Subcutaneous abdominal adipose tissue (tissue), 5 donors: ENCODE data around the gene CDH5.

Experiments used
- H3K27ac ChIP-seq: one replicate; pipeline ENCODE4 v1.7.0; 2013; ENCODE audit warnings: low read depth, mild to moderate bottlenecking, inconsistent platforms, low read length, moderate library complexity
- H3K27me3 ChIP-seq, 5 donors: one replicate each; pipeline ENCODE4 v1.7.0; 2013; ENCODE audit warnings: low read length in 5 of 5, inconsistent platforms in 1 of 5; ENCODE audit not compliant: control insufficient read depth in 5 of 5, insufficient read depth in 4 of 5
- H3K36me3 ChIP-seq, 5 donors: one replicate each; pipeline ENCODE4 v1.7.0; 2013; ENCODE audit warnings: low read length in 5 of 5; ENCODE audit not compliant: control insufficient read depth in 5 of 5, insufficient read depth in 5 of 5
- H3K4me1 ChIP-seq, 5 donors: one replicate each; pipeline ENCODE4 v1.7.0; 2013; ENCODE audit warnings: low read length in 5 of 5, mild to moderate bottlenecking in 3 of 5, moderate library complexity in 1 of 5; ENCODE audit not compliant: control insufficient read depth in 5 of 5, insufficient read depth in 5 of 5
- H3K4me3 ChIP-seq, 5 donors: one replicate each; pipeline ENCODE4 v1.7.0; 2013; ENCODE audit warnings: low read length in 5 of 5, low read depth in 1 of 5
- H3K9ac ChIP-seq, 5 donors: one replicate each; pipeline ENCODE4 v1.7.0; 2013; ENCODE audit warnings: low read length in 5 of 5, mild to moderate bottlenecking in 4 of 5, moderate library complexity in 3 of 5
- H3K9me3 ChIP-seq, 5 donors: one replicate each; pipeline ENCODE4 v1.7.0; 2013; ENCODE audit warnings: low read length in 5 of 5; ENCODE audit not compliant: control insufficient read depth in 5 of 5
- donor health status: healthy.
- donor health status: healthy.
- donor health status: healthy.
- donor health status: healthy.
- donor health status: healthy.

The CDH5 gene

DNA sequence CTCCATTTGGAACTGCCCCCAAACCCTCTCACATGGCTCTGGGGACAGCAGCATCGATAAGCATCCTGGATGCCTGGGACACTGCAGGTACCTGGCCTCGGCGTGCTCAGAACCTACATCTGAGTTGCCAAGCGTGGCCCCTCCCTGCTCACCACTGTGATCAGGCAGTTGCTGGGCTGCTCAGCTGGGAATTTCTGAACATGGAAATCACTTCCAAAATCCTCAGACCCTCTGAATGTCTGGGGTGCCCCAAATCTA, 6.3 kb downstream of the CDH5 start:
- H3K27me3 ChIP-seq = peaks cover 0 to 3% (median 0%) of the 10 kb centered on the region in 5 donors
- H3K36me3 ChIP-seq = peaks cover 0 to 6% (median 4%) of the 10 kb centered on the region in 5 donors
- H3K4me3 ChIP-seq = no peak overlapping the region
- H3K9me3 ChIP-seq = no peaks in the 10 kb centered on the region
- H3K9ac ChIP-seq = no peak overlapping the region
- H3K4me1 ChIP-seq = peaks cover 0 to 83% (median 14%) of the 10 kb centered on the region in 5 donors
- peak overlapping the region; percentile 86 for H3K27ac ChIP-seq

- H3K36me3 ChIP-seq = peaks cover 0 to 7% (median 4%) of the 10 kb centered on the region in 5 donors
- H3K4me1 ChIP-seq = peaks cover 0 to 86% (median 14%) of the 10 kb centered on the region in 5 donors
- H3K9ac ChIP-seq = no peak overlapping the region
- H3K9me3 ChIP-seq = no peaks in the 10 kb centered on the region
- no peak overlapping the region for H3K4me3 ChIP-seq
- H3K27me3 ChIP-seq = peaks cover 0 to 3% (median 0%) of the 10 kb centered on the region in 5 donors
- H3K27ac ChIP-seq = peak overlapping the region; percentile 19
Observed at GRCh38 chr16:66373667-66374066, 7.2 kb downstream of the CDH5 start.

DNA sequence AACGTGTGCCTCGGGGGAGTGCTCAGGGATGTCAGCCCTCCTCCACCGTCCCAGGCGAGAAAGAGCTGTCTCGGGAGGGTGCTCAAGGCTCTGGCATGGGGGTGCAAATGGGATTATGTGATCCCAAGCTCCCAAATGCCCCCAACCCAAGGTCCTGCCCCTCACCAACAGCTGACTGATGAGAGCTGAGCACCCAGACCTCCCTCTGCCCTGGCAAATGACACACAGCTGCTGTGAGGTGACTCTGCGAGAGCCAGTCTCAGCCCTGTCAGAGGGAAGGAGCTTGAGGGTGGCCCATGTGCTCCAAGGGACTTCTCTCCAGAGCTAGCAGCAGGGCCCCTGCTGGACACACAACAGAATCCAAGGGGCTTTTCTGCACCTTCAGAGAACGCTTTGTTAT, 7.7 kb downstream of the CDH5 start:
- H3K9me3 ChIP-seq = no peaks in the 10 kb centered on the region
- peaks cover 0 to 7% (median 4%) of the 10 kb centered on the region in 5 donors for H3K36me3 ChIP-seq
- peak overlapping the region; percentile 19 for H3K27ac ChIP-seq

GRCh38 chr16:66375451-66375850, 9.0 kb downstream of the CDH5 start:
- H3K4me3 ChIP-seq = no peak overlapping the region
- peaks cover 0 to 12% (median 4%) of the 10 kb centered on the region in 5 donors for H3K36me3 ChIP-seq
- H3K27ac ChIP-seq = peak overlapping the region; percentile 54
- H3K9me3 ChIP-seq = no peaks in the 10 kb centered on the region
- H3K9ac ChIP-seq = no peak overlapping the region
- peaks cover 0 to 3% (median 0%) of the 10 kb centered on the region in 5 donors for H3K27me3 ChIP-seq
- H3K4me1 ChIP-seq = peaks cover 0 to 85% (median 13%) of the 10 kb centered on the region in 5 donors

More for the DNA sequence above, 7.7 kb downstream of the CDH5 start:
- peaks cover 0 to 86% (median 14%) of the 10 kb centered on the region in 5 donors for H3K4me1 ChIP-seq
- peaks cover 0 to 3% (median 0%) of the 10 kb centered on the region in 5 donors for H3K27me3 ChIP-seq
- H3K4me3 ChIP-seq = peak overlapping the region in 1 of 5 donors; percentile 10
- peak overlapping the region in 1 of 5 donors; percentile 27 for H3K9ac ChIP-seq

DNA sequence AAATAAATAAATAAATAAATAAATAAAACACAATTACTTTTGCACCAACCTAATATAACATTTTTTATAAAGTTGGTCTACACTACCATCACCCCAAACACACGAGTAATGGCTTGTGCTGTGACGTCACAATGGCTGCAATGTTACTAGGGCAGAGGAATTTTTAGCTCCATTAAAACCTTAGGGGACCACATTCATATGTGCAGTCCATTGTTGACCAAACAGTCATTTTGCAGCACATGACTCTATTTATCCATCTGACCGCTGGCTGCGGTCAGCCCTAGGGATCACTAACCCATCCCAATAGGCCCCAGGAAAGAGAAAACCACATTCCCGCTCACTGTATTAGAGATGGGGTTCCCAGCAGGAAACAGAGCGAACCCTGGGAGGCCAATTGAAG, 9.6 kb downstream of the CDH5 start:
- Histone ChIP-seq H3K9me3 (no peaks in the 10 kb centered on the region), H3K4me3 (peak overlapping the region in 1 of 5 donors; percentile 2), H3K4me1 (peaks cover 0 to 84% (median 9%) of the 10 kb centered on the region in 5 donors), H3K27ac (peak overlapping the region; percentile 80), H3K36me3 (peaks cover 0 to 18% (median 4%) of the 10 kb centered on the region in 5 donors), H3K9ac (peak overlapping the region in 1 of 5 donors; percentile 42), H3K27me3 (peaks cover 0 to 3% (median 0%) of the 10 kb centered on the region in 5 donors)

DNA sequence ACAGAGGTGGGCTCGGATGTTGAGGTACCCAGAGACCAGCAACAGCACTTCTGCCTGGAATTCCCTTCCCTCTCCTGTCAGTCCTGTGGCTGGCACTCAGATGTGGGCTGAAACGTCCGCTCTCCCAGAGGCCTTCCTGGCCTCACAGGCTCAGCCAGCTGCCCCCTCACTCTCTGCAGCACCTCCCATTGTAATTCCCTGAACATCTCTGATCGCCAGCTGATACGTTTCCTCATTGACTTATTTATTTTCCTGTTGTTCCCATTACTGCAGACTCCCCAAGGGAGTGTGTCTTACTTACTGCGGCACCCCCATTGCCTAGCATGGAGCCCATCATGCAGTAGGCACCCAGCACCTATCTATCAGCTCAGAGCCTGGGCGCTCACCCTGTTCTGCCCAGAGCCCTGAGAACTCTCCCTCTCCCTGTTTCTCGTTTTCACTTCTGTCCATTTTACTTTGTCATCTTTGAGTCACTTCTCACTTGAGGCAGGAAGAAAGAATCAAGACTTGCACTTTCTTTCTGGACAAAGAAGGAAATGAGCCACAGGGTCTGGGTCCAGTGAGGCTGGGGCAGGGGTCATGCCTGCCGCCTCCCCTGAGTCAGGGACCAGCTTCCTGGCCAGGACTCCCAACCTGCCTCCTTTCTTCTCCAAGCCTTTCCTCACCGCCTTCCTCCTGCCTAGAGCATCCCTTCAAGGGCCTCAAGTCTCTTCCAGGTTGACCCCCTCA, 10.2 kb downstream of the CDH5 start:
- no peaks in the 10 kb centered on the region for H3K9me3 ChIP-seq
- peak overlapping the region; percentile 80 for H3K27ac ChIP-seq
- H3K4me3 ChIP-seq = peak overlapping the region in 1 of 5 donors; percentile 2
- peaks cover 0 to 2% (median 0%) of the 10 kb centered on the region in 5 donors for H3K27me3 ChIP-seq
- peaks cover 0 to 22% (median 4%) of the 10 kb centered on the region in 5 donors for H3K36me3 ChIP-seq
- peak overlapping the region in 2 of 5 donors; percentile 16 to 42 for H3K9ac ChIP-seq
- peaks cover 0 to 84% (median 9%) of the 10 kb centered on the region in 5 donors for H3K4me1 ChIP-seq

DNA sequence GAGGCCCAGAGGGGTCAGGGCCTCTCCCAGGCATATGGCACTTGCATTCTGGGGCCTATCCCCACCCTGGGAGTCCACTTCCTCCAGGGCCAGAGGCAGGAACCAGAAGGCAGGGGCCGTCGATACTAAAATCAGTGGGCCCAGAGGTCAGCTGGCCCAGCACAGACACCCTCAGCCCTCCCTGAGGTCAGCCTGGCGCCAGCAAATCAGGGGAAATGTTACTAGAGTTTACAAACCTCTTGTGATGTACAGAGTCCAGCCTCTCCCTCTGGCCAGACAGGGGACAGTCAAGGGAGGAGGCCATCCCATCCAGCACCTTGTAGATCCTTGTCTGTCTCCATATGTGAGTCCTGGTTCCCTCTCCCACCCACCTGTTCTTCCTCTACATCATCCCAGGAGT, 10.8 kb downstream of the CDH5 start:
- Histone ChIP-seq H3K27me3 (peaks cover 0 to 2% (median 0%) of the 10 kb centered on the region in 5 donors), H3K36me3 (peaks cover 0 to 22% (median 4%) of the 10 kb centered on the region in 5 donors), H3K4me3 (no peak overlapping the region), H3K4me1 (peaks cover 0 to 83% (median 9%) of the 10 kb centered on the region in 5 donors), H3K9me3 (no peaks in the 10 kb centered on the region), H3K27ac (peak overlapping the region; percentile 80), H3K9ac (peak overlapping the region in 1 of 5 donors; percentile 16)

- peaks cover 0 to 22% (median 4%) of the 10 kb centered on the region in 5 donors for H3K36me3 ChIP-seq
- H3K4me3 ChIP-seq = no peak overlapping the region
- no peak overlapping the region for H3K9ac ChIP-seq
- peaks cover 7 to 83% (median 18%) of the 10 kb centered on the region in 5 donors for H3K4me1 ChIP-seq
- H3K27me3 ChIP-seq = no peaks in the 10 kb centered on the region
- H3K9me3 ChIP-seq = no peaks in the 10 kb centered on the region
- H3K27ac ChIP-seq = peak overlapping the region; percentile 80
Observed at GRCh38 chr16:66378741-66379570, 12.5 kb downstream of the CDH5 start.

DNA sequence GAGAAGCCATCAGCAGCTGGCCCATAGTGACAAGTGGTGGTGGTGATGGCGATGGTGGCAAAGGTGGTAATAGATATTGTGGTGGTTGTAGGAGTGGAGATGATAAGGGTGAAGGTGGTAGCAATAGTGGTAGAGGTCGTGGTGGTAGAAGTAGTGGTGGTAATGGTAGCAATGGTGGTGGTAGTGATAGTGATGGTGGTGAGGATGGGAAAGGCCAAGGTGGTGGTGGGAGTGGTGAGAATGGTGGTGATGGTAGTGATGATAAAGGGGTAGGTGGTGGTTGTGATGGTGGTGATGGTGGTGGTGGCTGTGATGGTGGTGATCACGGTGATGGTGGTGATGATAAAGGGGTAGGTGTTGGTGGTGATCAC, 13.1 kb downstream of the CDH5 start:
- Histone ChIP-seq H3K27me3 (no peaks in the 10 kb centered on the region), H3K9ac (no peak overlapping the region), H3K4me3 (no peak overlapping the region), H3K4me1 (peaks cover 7 to 77% (median 18%) of the 10 kb centered on the region in 5 donors), H3K9me3 (no peaks in the 10 kb centered on the region), H3K36me3 (peaks cover 0 to 22% (median 0%) of the 10 kb centered on the region in 5 donors), H3K27ac (peak overlapping the region; percentile 80)

DNA sequence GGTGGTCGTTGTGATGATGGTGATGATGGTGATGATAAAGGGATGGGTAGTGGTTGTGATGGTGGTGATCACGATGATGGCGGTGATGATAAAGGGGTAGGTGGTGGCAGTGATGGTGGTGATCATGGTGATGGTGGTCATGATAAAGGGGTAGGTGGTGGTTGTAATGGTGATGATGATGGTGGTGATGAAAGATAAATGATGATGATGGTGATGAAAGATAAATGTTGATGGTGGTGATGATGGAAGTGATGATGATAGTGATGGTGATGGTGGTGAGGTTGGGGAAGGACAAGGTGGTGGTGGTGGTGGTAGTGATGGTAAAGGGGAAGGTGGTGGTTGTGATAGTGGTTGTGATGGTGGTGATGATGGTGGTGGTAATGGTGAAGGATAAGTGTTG, 13.9 kb downstream of the CDH5 start:
- Histone ChIP-seq H3K4me3 (no peak overlapping the region), H3K27me3 (no peaks in the 10 kb centered on the region), H3K27ac (peak overlapping the region; percentile 87), H3K9me3 (no peaks in the 10 kb centered on the region), H3K4me1 (peaks cover 7 to 77% (median 18%) of the 10 kb centered on the region in 5 donors), H3K36me3 (peaks cover 0 to 22% (median 0%) of the 10 kb centered on the region in 5 donors), H3K9ac (no peak overlapping the region)
